K562 (cell line): ENCODE data around the gene RAD51AP1.

ENCODE experiments used
- AFF4 ChIP-seq: sonication (generic); formaldehyde crosslinking; IDR thresholded peaks from 2 replicates; pipeline ENCODE4 v1.8.0; 2023; ENCODE audit warnings: mild to moderate bottlenecking, missing genetic modification reagents
- CBFA2T2 ChIP-seq: fragments of 450-650 bp; conservative IDR thresholded peaks from 2 replicates; pipeline ENCODE4 v1.6.1; 2017; ENCODE audit warnings: mild to moderate bottlenecking
- EZH2 ChIP-seq: IDR thresholded peaks from 2 replicates; pipeline ENCODE4 v1.6.1; 2012; ENCODE audit warnings: low read depth, mild to moderate bottlenecking, inconsistent platforms, low read length, borderline replicate concordance
- FIP1L1 ChIP-seq: fragments of 200-400 bp; formaldehyde crosslinking; IDR thresholded peaks from 2 replicates; pipeline ENCODE4 v1.6.1; 2018; ENCODE audit warnings: mild to moderate bottlenecking, low read depth, low read length; ENCODE audit not compliant: poor library complexity, severe bottlenecking
- ZBTB26 ChIP-seq: fragments of 450-650 bp; formaldehyde crosslinking; IDR thresholded peaks from 2 replicates; pipeline ENCODE4 v1.4.0; 2022; ENCODE audit warnings: missing genetic modification characterization
- ZBTB43 ChIP-seq: sonication (generic); formaldehyde crosslinking; IDR thresholded peaks from 2 replicates; pipeline ENCODE4 v1.8.0; 2023; ENCODE audit warnings: mild to moderate bottlenecking, missing genetic modification reagents

GRCh38 chr12:4506870-4507269 is 31.8 kb upstream of the RAD51AP1 start:
- no peak for TF ChIP-seq EZH2
- TF ChIP-seq ZBTB26 (CRISPR knock-in tag), result no peak
- no peak for TF ChIP-seq AFF4 (CRISPR knock-in tag)
- no peak for TF ChIP-seq FIP1L1
- TF ChIP-seq CBFA2T2, result no peak
- no peak for TF ChIP-seq ZBTB43 (CRISPR knock-in tag)
